GM19239 (cell line): Measurements from ENCODE around the gene MRO.
"Not testable (repeated sequence)": the region's sequence is repeated elsewhere in the genome, so short reads cannot be mapped to it uniquely, and the experiment has no call there.

Experiments used
- DNase-seq: peaks from one replicate; pipeline ENCODE4 v3.0.0; 2011; ENCODE audit warnings: low spot score; ENCODE audit not compliant: insufficient read length
- FAIRE-seq: peaks from 2 replicates; lab custom pipeline; 2011; peaks lifted over from hg19 to GRCh38; lab: Jason Lieb, UNC

The MRO gene

GRCh38 chr18:50796495-50796894, 23.3 kb downstream of the MRO start:
- no peak for FAIRE-seq
- DNase-seq, result no peak

GRCh38 chr18:50793641-50794565, 25.9 kb downstream of the MRO start:
- no peak for DNase-seq
- no peak for FAIRE-seq

- FAIRE-seq, result no peak
- DNase-seq, result no peak
These were observed 26.9 kb downstream of the MRO start for GRCh38 chr18:50792885-50793284.

GRCh38 chr18:50791599-50792438, 28.0 kb downstream of the MRO start:
- FAIRE-seq (no peak), DNase-seq (no peak)

GRCh38 chr18:50790948-50791347, 28.9 kb downstream of the MRO start:
- no peak for FAIRE-seq
- DNase-seq, result no peak

- FAIRE-seq, result no peak
- DNase-seq, result no peak
These were observed 29.6 kb downstream of the MRO start for GRCh38 chr18:50790241-50790640.

- FAIRE-seq (no peak), DNase-seq (no peak)
These were observed 31.5 kb downstream of the MRO start for GRCh38 chr18:50788284-50788683.

GRCh38 chr18:50786864-50787263, 33.0 kb downstream of the MRO start:
- FAIRE-seq (no peak), DNase-seq (no peak)

- FAIRE-seq (no peak), DNase-seq (no peak)
These were observed 36.3 kb downstream of the MRO start for GRCh38 chr18:50783553-50783952.

- not testable (repeated sequence) for FAIRE-seq, DNase-seq
These were observed 40.8 kb downstream of the MRO start for GRCh38 chr18:50779021-50779420.

GRCh38 chr18:50776383-50776782, 43.4 kb downstream of the MRO start:
- DNase-seq (no peak), FAIRE-seq (no peak)

- no peak for DNase-seq
- no peak for FAIRE-seq
These were observed 44.1 kb downstream of the MRO start for GRCh38 chr18:50775726-50776125.

GRCh38 chr18:50775207-50775606, 44.6 kb downstream of the MRO start:
- DNase-seq, result no peak
- FAIRE-seq, result no peak

GRCh38 chr18:50769463-50769862, 50.4 kb downstream of the MRO start:
- no peak for FAIRE-seq
- no peak for DNase-seq

GRCh38 chr18:50757358-50757757, 62.5 kb downstream of the MRO start:
- FAIRE-seq (no peak), DNase-seq (no peak)

GRCh38 chr18:50754297-50754696, 65.5 kb downstream of the MRO start:
- no peak for FAIRE-seq
- no peak for DNase-seq

- FAIRE-seq (no peak), DNase-seq (no peak)
These were observed 66.5 kb downstream of the MRO start for GRCh38 chr18:50753311-50753710.

- FAIRE-seq (no peak), DNase-seq (no peak)
These were observed 67.9 kb downstream of the MRO start for GRCh38 chr18:50751947-50752346.

GRCh38 chr18:50751490-50751889, 68.3 kb downstream of the MRO start:
- DNase-seq, result no peak
- FAIRE-seq, result no peak

- FAIRE-seq, result no peak
- no peak for DNase-seq
These were observed 69.3 kb downstream of the MRO start for GRCh38 chr18:50750546-50750945.

- no peak for FAIRE-seq
- no peak for DNase-seq
These were observed 69.9 kb downstream of the MRO start for GRCh38 chr18:50749945-50750344.
